GM23338 (cell line): ENCODE data around the gene THTPA. TPM values are rescaled to one million over a fixed set of nuclear protein-coding genes. Genes with fewer than 3 reads are reported as not detected.

Experiments
- ATAC-seq: fragments of 200-7000 bp; cut with Tn5 transposase; 3 replicates; pipeline ENCODE4 v1.9.1; 2020
- DNase-seq: peaks from one replicate; pipeline ENCODE4 v3.0.0-alpha.2; 2015; ENCODE audit warnings: low spot score
- H2AFZ ChIP-seq: fragments of 200-600 bp; sonication (generic); 2 replicates; pipeline ENCODE4 v1.8.0; 2016; ENCODE audit warnings: antibody characterized with exemption, mild to moderate bottlenecking, moderate library complexity
- H3F3A ChIP-seq: fragments of 200-600 bp; sonication (generic); replicated peaks from 2 replicates; pipeline ENCODE4 v1.8.0; 2017; ENCODE audit warnings: antibody characterized with exemption, mixed run types, low read depth
- H3K27ac ChIP-seq: fragments of 200-600 bp; sonication (generic); 2 replicates; pipeline ENCODE4 v1.6.1; 2016; ENCODE audit warnings: low read depth
- H3K27me3 ChIP-seq: fragments of 200-600 bp; sonication (generic); 2 replicates; pipeline ENCODE4 v1.8.0; 2016; ENCODE audit warnings: mild to moderate bottlenecking, mixed run types, moderate library complexity; ENCODE audit not compliant: insufficient read depth
- H3K36me3 ChIP-seq: fragments of 200-600 bp; sonication (generic); 2 replicates; pipeline ENCODE4 v1.8.0; 2016; ENCODE audit warnings: mild to moderate bottlenecking; ENCODE audit not compliant: insufficient read depth
- H3K4me1 ChIP-seq: fragments of 200-600 bp; sonication (generic); 2 replicates; pipeline ENCODE4 v1.8.0; 2016; ENCODE audit warnings: mild to moderate bottlenecking, moderate library complexity; ENCODE audit not compliant: insufficient read depth
- H3K4me2 ChIP-seq: fragments of 200-600 bp; sonication (generic); 2 replicates; pipeline ENCODE4 v1.7.1; 2017; ENCODE audit warnings: mixed run types
- H3K4me3 ChIP-seq: fragments of 200-600 bp; sonication (generic); 2 replicates; pipeline ENCODE4 v1.6.1; 2016; ENCODE audit warnings: mixed run types
- H3K79me2 ChIP-seq: fragments of 200-600 bp; sonication (generic); replicated peaks from 2 replicates; pipeline ENCODE4 v1.8.0; 2017; ENCODE audit warnings: mild to moderate bottlenecking; ENCODE audit not compliant: insufficient read depth
- H3K9me2 ChIP-seq: fragments of 200-600 bp; sonication (generic); 2 replicates; pipeline ENCODE4 v1.8.0; 2017; ENCODE audit not compliant: insufficient read depth
- H4K20me1 ChIP-seq: fragments of 200-600 bp; sonication (generic); replicated peaks from 2 replicates; pipeline ENCODE4 v1.8.0; 2017; ENCODE audit warnings: mild to moderate bottlenecking; ENCODE audit not compliant: insufficient read depth
- H3K27ac Mint-ChIP-seq: 2 replicates; pipeline ENCODE4 v1.8.0; 2020; ENCODE audit warnings: inconsistent platforms, mild to moderate bottlenecking, moderate library complexity, mixed read lengths
- H3K27me3 Mint-ChIP-seq: 3 replicates; pipeline ENCODE4 v1.8.0; 2022; ENCODE audit warnings: low read depth, mild to moderate bottlenecking, moderate library complexity, mixed read lengths, inconsistent platforms; ENCODE audit not compliant: insufficient read depth, poor library complexity
- H3K36me3 Mint-ChIP-seq: 3 replicates; pipeline ENCODE4 v1.8.0; 2021; ENCODE audit warnings: low read depth, mild to moderate bottlenecking, inconsistent platforms, moderate library complexity, mixed read lengths
- H3K4me1 Mint-ChIP-seq: 3 replicates; pipeline ENCODE4 v1.8.0; 2020; ENCODE audit warnings: mild to moderate bottlenecking, inconsistent platforms, mixed read lengths
- H3K4me3 Mint-ChIP-seq: 3 replicates; pipeline ENCODE4 v1.8.0; 2021; ENCODE audit warnings: moderate library complexity, mild to moderate bottlenecking, inconsistent platforms, mixed read lengths
- H3K9me3 Mint-ChIP-seq: 3 replicates; pipeline ENCODE4 v1.8.0; 2020; ENCODE audit warnings: moderate library complexity, mild to moderate bottlenecking, inconsistent platforms, mixed read lengths
- CTCF ChIP-seq, 2 experiments: fragments of 200-600 bp in 1 of 2; sonication (generic) in 1 of 2; conservative IDR thresholded peaks; 2 replicates each; pipeline versions ENCODE4 v1.5.1 to v1.6.1; 2016 to 2017; ENCODE audit warnings: antibody characterized with exemption in 2 of 2, low read depth in 2 of 2, mild to moderate bottlenecking in 2 of 2, moderate library complexity in 1 of 2
- EZH2 ChIP-seq: fragments of 200-600 bp; sonication (generic); IDR thresholded peaks from one replicate; pipeline ENCODE4 v1.8.0; 2017; ENCODE audit warnings: antibody characterized with exemption, mild to moderate bottlenecking, low read depth; ENCODE audit not compliant: unreplicated experiment
- NANOG ChIP-seq: IDR thresholded peaks from 2 replicates; pipeline ENCODE4 v1.6.1; 2016; ENCODE audit warnings: antibody characterized with exemption, borderline replicate concordance
- POLR2AphosphoS5 ChIP-seq: IDR thresholded peaks from 2 replicates; pipeline ENCODE4 v1.6.1; 2016; ENCODE audit warnings: antibody characterized with exemption, low read depth
- STAT1 ChIP-seq: IDR thresholded peaks from one replicate; pipeline ENCODE4 v1.6.1; 2016; ENCODE audit warnings: antibody characterized with exemption; ENCODE audit not compliant: unreplicated experiment
- ZNF114 ChIP-seq: fragments of 250-450 bp; sonication (Bioruptor Pico); IDR thresholded peaks from 2 replicates; pipeline ENCODE4 v1.5.0; 2020; ENCODE audit warnings: mild to moderate bottlenecking, moderate library complexity
- ZNF462 ChIP-seq: fragments of 250-450 bp; sonication (Bioruptor Pico); IDR thresholded peaks from 2 replicates; pipeline ENCODE4 v1.5.0; 2020; ENCODE audit warnings: mild to moderate bottlenecking, moderate library complexity
- polyA plus RNA-seq: library from polyadenylated mRNA; unstranded; fragments of >200 nt; fragmentation: Nextera tagmentation; extraction: Ambion mirVana; gene quantifications from 2 replicates; pipeline ENCODE4 v1.2.1, GENCODE V29; 2016
- total RNA-seq: library from RNA; depleted of rRNA; stranded (reverse); fragments of >200 nt; shearing (Covaris generic); gene quantifications from 2 replicates; pipeline ENCODE4 v1.2.3, GENCODE V29; 2014

The THTPA gene
- total and polyA plus RNA-seq, 2 experiments from 2014 or later = 8.6 to 21.3 TPM

- TF ChIP-seq ZNF462 (CRISPR knock-in tag) = no peak
These were observed 32.6 kb upstream of the THTPA start (continued) for GRCh38 chr14:23523229-23524016.

GRCh38 chr14:23524954-23525353 lies 31.1 kb upstream of the THTPA start:
- H3K27me3 ChIP-seq = no peaks in the 10 kb centered on the region
- H4K20me1 ChIP-seq = no peaks in the 10 kb centered on the region
- no peak overlapping the region for H3K27ac ChIP-seq
- DNase-seq (no peak), ATAC-seq (no peak)
- no peaks in the 10 kb centered on the region for H3K9me2 ChIP-seq
- H3K4me3 ChIP-seq = no peak overlapping the region
- H3K4me2 ChIP-seq = no peak overlapping the region
- H3K4me1 ChIP-seq = peaks cover 12% of the 10 kb centered on the region; the same call in 1 of the 2 replicates
- Mint-ChIP-seq H3K9me3 (no peaks in the 10 kb centered on the region; the same call in 2 of the 3 replicates), H3K4me3 (no peak overlapping the region), H3K27me3 (peaks cover 14% of the 10 kb centered on the region), H3K27ac (no peak overlapping the region), H3K36me3 (peaks cover 71% of the 10 kb centered on the region), H3K4me1 (peaks cover 54% of the 10 kb centered on the region)
- H3K79me2 ChIP-seq = no peaks in the 10 kb centered on the region
- no peaks in the 10 kb centered on the region; the same call in 1 of the 2 replicates for H3K36me3 ChIP-seq
- H3F3A ChIP-seq = no peaks in the 10 kb centered on the region; the same call in 1 of the 2 replicates
- H2AFZ ChIP-seq = no peak overlapping the region
- TF ChIP-seq ZNF114 (CRISPR knock-in tag) (no peak), STAT1 (no peak), NANOG (no peak), EZH2 (no peak), POLR2AphosphoS5 (no peak), CTCF (conservative IDR thresholded peaks at IDR 0.05; ENCODE audit: low read depth in 2 of 2) (no peak), ZNF462 (CRISPR knock-in tag) (no peak)
